ENCODE results near the gene SPNS1.

Gene SPNS1

DNA sequence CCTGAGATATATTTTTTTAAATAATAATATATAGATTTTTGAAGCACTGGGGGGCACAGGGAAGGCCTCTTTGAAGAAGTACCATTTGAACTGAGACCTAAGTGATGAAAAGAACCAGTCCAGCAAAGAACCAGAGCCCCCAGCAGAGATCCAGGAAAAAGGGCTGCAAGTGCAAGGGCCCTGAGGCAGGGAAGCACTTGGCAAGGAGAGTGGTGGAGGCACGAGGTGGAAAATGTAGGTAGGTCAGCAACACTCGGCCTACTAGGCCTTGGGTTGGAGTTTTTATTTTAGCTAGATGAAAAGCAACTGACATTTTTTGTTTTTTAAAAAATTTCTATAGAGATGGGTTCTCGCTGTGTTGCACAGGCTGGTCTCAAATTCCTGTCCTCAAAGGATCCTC lies 44.4 kb upstream of the SPNS1 start:
- H3K4me3 ChIP-seq (replicated peaks; ENCODE audit: insufficient read depth, low read length) = no peak overlapping the region
- DNase-seq (ENCODE audit: low read depth in 1 of 2, low spot score in 1 of 2) = no peak
- no peaks in the 10 kb centered on the region for H3K27me3 ChIP-seq (ENCODE audit: insufficient read depth, poor library complexity, severe bottlenecking)
- TF ChIP-seq POLR2AphosphoS5 (IDR thresholded peaks at IDR 0.05; ENCODE audit: low read depth) (no peak), SPI1 (IDR thresholded peaks at IDR 0.05; ENCODE audit: borderline replicate concordance, low read depth) (no peak), GABPA (IDR thresholded peaks at IDR 0.05; ENCODE audit: low read depth) (no peak)
- TF ChIP-seq, protein P1, sequence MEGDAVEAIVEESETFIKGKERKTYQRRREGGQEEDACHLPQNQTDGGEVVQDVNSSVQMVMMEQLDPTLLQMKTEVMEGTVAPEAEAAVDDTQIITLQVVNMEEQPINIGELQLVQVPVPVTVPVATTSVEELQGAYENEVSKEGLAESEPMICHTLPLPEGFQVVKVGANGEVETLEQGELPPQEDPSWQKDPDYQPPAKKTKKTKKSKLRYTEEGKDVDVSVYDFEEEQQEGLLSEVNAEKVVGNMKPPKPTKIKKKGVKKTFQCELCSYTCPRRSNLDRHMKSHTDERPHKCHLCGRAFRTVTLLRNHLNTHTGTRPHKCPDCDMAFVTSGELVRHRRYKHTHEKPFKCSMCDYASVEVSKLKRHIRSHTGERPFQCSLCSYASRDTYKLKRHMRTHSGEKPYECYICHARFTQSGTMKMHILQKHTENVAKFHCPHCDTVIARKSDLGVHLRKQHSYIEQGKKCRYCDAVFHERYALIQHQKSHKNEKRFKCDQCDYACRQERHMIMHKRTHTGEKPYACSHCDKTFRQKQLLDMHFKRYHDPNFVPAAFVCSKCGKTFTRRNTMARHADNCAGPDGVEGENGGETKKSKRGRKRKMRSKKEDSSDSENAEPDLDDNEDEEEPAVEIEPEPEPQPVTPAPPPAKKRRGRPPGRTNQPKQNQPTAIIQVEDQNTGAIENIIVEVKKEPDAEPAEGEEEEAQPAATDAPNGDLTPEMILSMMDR (IDR thresholded peaks at IDR 0.05; ENCODE audit: insufficient read depth, low read length) = no peak
- TF ChIP-seq, protein P2, sequence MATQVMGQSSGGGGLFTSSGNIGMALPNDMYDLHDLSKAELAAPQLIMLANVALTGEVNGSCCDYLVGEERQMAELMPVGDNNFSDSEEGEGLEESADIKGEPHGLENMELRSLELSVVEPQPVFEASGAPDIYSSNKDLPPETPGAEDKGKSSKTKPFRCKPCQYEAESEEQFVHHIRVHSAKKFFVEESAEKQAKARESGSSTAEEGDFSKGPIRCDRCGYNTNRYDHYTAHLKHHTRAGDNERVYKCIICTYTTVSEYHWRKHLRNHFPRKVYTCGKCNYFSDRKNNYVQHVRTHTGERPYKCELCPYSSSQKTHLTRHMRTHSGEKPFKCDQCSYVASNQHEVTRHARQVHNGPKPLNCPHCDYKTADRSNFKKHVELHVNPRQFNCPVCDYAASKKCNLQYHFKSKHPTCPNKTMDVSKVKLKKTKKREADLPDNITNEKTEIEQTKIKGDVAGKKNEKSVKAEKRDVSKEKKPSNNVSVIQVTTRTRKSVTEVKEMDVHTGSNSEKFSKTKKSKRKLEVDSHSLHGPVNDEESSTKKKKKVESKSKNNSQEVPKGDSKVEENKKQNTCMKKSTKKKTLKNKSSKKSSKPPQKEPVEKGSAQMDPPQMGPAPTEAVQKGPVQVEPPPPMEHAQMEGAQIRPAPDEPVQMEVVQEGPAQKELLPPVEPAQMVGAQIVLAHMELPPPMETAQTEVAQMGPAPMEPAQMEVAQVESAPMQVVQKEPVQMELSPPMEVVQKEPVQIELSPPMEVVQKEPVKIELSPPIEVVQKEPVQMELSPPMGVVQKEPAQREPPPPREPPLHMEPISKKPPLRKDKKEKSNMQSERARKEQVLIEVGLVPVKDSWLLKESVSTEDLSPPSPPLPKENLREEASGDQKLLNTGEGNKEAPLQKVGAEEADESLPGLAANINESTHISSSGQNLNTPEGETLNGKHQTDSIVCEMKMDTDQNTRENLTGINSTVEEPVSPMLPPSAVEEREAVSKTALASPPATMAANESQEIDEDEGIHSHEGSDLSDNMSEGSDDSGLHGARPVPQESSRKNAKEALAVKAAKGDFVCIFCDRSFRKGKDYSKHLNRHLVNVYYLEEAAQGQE (IDR thresholded peaks at IDR 0.05; ENCODE audit: insufficient replicate concordance, low read depth) = no peak
- peak overlapping the region; percentile 72 for H3K27ac ChIP-seq (replicated peaks)

DNA sequence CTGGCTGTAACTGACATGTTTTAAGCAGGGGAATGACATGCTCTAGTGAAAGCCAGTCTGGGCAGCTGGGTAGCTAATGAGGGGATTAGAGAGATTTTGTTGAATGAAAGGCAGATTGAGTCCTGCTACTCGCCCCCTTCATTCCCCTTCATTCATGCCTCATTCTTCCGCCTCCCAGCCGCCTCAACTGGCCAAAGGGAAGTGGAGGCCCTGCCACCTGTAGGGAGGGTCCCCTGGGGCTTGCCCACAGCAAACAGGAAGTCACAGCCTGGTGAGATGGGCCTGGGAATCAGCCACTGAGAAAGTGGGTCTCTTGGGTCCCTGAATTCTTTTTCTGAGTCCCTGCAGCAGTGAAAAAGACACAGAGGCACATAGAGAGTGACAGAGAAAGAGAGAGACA lies 43.9 kb upstream of the SPNS1 start:
- peak in 1 of 2 experiments; percentile 86 for DNase-seq (ENCODE audit: low read depth in 1 of 2, low spot score in 1 of 2)

DNA sequence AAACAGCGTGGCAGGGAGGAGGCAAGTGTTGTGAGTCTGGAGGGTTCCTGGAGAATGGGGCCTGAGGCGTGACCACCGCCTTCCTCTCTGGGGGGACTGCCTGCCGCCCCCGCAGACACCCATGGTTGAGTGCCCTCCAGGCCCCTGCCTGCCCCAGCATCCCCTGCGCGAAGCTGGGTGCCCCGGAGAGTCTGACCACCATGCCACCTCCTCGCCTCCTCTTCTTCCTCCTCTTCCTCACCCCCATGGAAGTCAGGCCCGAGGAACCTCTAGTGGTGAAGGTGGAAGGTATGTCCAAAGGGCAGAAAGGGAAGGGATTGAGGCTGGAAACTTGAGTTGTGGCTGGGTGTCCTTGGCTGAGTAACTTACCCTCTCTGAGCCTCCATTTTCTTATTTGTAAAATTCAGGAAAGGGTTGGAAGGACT lies 42.8 kb upstream of the SPNS1 start, which contains the start of gene CD19:
TSS of gene CD19 (plus strand) at position 171 of the 425 bp plus-strand sequence. CDS start at position 201, 30 bp downstream.
- no peak for DNase-seq (ENCODE audit: low read depth in 1 of 2, low spot score in 1 of 2)
- Histone ChIP-seq H3K27ac (replicated peaks) (peak within 1 kb of the TSS; percentile 72), H3K4me3 (replicated peaks; ENCODE audit: insufficient read depth, low read length) (no peak within 1 kb of the TSS)

More for the DNA sequence above, 43.9 kb upstream of the SPNS1 start:
- no peak overlapping the region for H3K4me3 ChIP-seq (replicated peaks; ENCODE audit: insufficient read depth, low read length)
- no peaks in the 10 kb centered on the region for H3K27me3 ChIP-seq (ENCODE audit: insufficient read depth, poor library complexity, severe bottlenecking)
- peak overlapping the region; percentile 72 for H3K27ac ChIP-seq (replicated peaks)
- TF ChIP-seq, protein P1 (IDR thresholded peaks at IDR 0.05; ENCODE audit: insufficient read depth, low read length) = no peak
- TF ChIP-seq POLR2AphosphoS5 (IDR thresholded peaks at IDR 0.05; ENCODE audit: low read depth) (peak; percentile 33; the same call in 1 of the 2 replicates), SPI1 (IDR thresholded peaks at IDR 0.05; ENCODE audit: borderline replicate concordance, low read depth) (peak; percentile 95), GABPA (IDR thresholded peaks at IDR 0.05; ENCODE audit: low read depth) (no peak)

DNA sequence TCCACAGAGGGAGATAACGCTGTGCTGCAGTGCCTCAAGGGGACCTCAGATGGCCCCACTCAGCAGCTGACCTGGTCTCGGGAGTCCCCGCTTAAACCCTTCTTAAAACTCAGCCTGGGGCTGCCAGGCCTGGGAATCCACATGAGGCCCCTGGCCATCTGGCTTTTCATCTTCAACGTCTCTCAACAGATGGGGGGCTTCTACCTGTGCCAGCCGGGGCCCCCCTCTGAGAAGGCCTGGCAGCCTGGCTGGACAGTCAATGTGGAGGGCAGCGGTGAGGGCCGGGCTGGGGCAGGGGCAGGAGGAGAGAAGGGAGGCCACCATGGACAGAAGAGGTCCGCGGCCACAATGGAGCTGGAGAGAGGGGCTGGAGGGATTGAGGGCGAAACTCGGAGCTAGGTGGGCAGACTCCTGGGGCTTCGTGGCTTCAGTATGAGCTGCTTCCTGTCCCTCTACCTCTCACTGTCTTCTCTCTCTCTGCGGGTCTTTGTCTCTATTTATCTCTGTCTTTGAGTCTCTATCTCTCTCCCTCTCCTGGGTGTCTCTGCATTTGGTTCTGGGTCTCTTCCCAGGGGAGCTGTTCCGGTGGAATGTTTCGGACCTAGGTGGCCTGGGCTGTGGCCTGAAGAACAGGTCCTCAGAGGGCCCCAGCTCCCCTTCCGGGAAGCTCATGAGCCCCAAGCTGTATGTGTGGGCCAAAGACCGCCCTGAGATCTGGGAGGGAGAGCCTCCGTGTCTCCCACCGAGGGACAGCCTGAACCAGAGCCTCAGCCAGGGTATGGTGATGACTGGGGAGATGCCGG lies 42.0 kb upstream of the SPNS1 start:
- TF ChIP-seq GABPA (IDR thresholded peaks at IDR 0.05; ENCODE audit: low read depth) (no peak), SPI1 (IDR thresholded peaks at IDR 0.05; ENCODE audit: borderline replicate concordance, low read depth) (no peak), POLR2AphosphoS5 (IDR thresholded peaks at IDR 0.05; ENCODE audit: low read depth) (no peak)
- TF ChIP-seq, protein P1 (IDR thresholded peaks at IDR 0.05; ENCODE audit: insufficient read depth, low read length) = no peak
- TF ChIP-seq, protein P2 (IDR thresholded peaks at IDR 0.05; ENCODE audit: insufficient replicate concordance, low read depth) = no peak
- Histone ChIP-seq H3K27ac (replicated peaks) (no peak overlapping the region), H3K27me3 (ENCODE audit: insufficient read depth, poor library complexity, severe bottlenecking) (no peaks in the 10 kb centered on the region), H3K4me3 (replicated peaks; ENCODE audit: insufficient read depth, low read length) (no peak overlapping the region)
- DNase-seq (ENCODE audit: low read depth in 1 of 2, low spot score in 1 of 2) = no peak

More for the DNA sequence above, 42.8 kb upstream of the SPNS1 start, which contains the start of gene CD19:
- no peak for TF ChIP-seq SPI1 (IDR thresholded peaks at IDR 0.05; ENCODE audit: borderline replicate concordance, low read depth)
- H3K27me3 ChIP-seq (ENCODE audit: insufficient read depth, poor library complexity, severe bottlenecking) = no peaks in the 10 kb centered on the region
